Adrenal gland (tissue), 12 donors: ENCODE results near the gene PIK3R1. TPM values are rescaled to one million over a fixed set of nuclear protein-coding genes. Genes with fewer than 3 reads are reported as not detected.

Experiments used
- DNase-seq, 7 donors: peaks; one replicate each; pipeline ENCODE4 v3.0.0-alpha.2; 2019 to 2020
- H3K27ac ChIP-seq, 5 donors: fragments of 200-600 bp; sonication (generic) in 4 of 5; 1 replicate in 3 of 5; 2 replicates in 2 of 5; pipeline versions ENCODE4 v1.5.1 to v1.8.0; 2016 to 2020; ENCODE audit warnings: mild to moderate bottlenecking in 1 of 5
- H3K27me3 ChIP-seq: fragments of 200-600 bp; 2 replicates; pipeline ENCODE4 v1.8.0; 2021
- H3K36me3 ChIP-seq, 2 donors: fragments of 200-600 bp; replicated peaks in 1 of 2; 1 replicate in 1 of 2; 2 replicates in 1 of 2; pipeline versions ENCODE4 v1.5.1 to v1.8.0; 2018 to 2022
- H3K4me1 ChIP-seq, 2 donors: fragments of 200-600 bp; replicated peaks in 1 of 2; 1 replicate in 1 of 2; 2 replicates in 1 of 2; pipeline versions ENCODE4 v1.5.1 to v1.8.0; 2018 to 2021
- H3K4me3 ChIP-seq, 4 donors: fragments of 200-600 bp; sonication (generic) in 3 of 4; one replicate each; pipeline ENCODE4 v1.5.1; 2016 to 2018
- H3K9me3 ChIP-seq, 3 donors: fragments of 200-600 bp; sonication (generic) in 1 of 3; replicated peaks in 1 of 3; 1 replicate in 2 of 3; 2 replicates in 1 of 3; pipeline versions ENCODE4 v1.5.1 to v1.8.0; 2016 to 2021
- CTCF ChIP-seq, 6 experiments: fragments of 450-650 bp in 4 of 6; fragments of 200-600 bp in 2 of 6; sonication (generic) in 1 of 6; IDR thresholded peaks; 1 replicate in 5 of 6; 2 replicates in 1 of 6; pipeline versions ENCODE4 v1.5.1 to v1.8.0; 2016 to 2021; ENCODE audit warnings: antibody characterized with exemption in 6 of 6, mild to moderate bottlenecking in 2 of 6, moderate library complexity in 1 of 6
- POLR2A ChIP-seq, 2 donors: fragments of 450-650 bp; IDR thresholded peaks; one replicate each; pipeline ENCODE4 v1.6.1; 2017; ENCODE audit warnings: antibody characterized with exemption in 2 of 2, mild to moderate bottlenecking in 2 of 2, moderate library complexity in 1 of 2
- WGBS, 4 donors: extraction: QIAGEN DNeasy Blood & Tissue Kit in 2 of 4; methylation state at CpG; one replicate each; pipeline versions ENCODE4 v1.1.5 to v1.1.7; 2013 to 2017; 5-methylcytosine and 5-hydroxymethylcytosine counted together
- intact Hi-C, 2 donors: fragments of 100-400 bp; cut with DNase I; formaldehyde crosslinking; loops; one replicate each; pipeline versions ENCODE4 v1.14.1 to v1.15.0; 2022 to 2023
- polyA plus RNA-seq, 3 donors: library from polyadenylated mRNA; stranded (reverse); fragments of 200-250 nt in 2 of 3; fragments of 350-450 nt in 1 of 3; fragmentation: Illumina TruSeq in 1 of 3; extraction: RNeasy Lipid Tissue Mini Kit (QIAGEN cat#74804) in 1 of 3; gene quantifications; one replicate each; pipeline ENCODE4 v1.2.3, GENCODE V29; 2013 to 2014
- total RNA-seq, 9 donors: library from RNA; depleted of rRNA in 4 of 9; stranded (reverse); fragments of >200 nt in 4 of 9; fragments of 120-200 nt in 1 of 9; fragmentation: NEBNext Ultra II Directional in 1 of 9; extraction: Animal tissue kit (Norgen Biotek cat#: 25700) in 1 of 9; gene quantifications; one replicate each; pipeline versions ENCODE4 v1.1.0 to v1.2.4, GENCODE V29; 2013 to 2023
- donor health status: healthy with polysubstance abuse.
- donor health status: Bipolar disorder and iron deficiency.
- donor health status: DM: yes; HTN: yes; CAD: no.
- donor health status: DM: no; HTN: no; CAD: no.
- donor health status: DM: no; HTN: no; CAD: no.
- donor health status: DM: yes; HTN: yes; CAD: no.

The PIK3R1 gene
- total and polyA plus RNA-seq, 12 donors = 4.9 to 110 (median 48.2) TPM

- TF ChIP-seq CTCF (IDR thresholded peaks at IDR 0.05) = no peak
- TF ChIP-seq POLR2A (IDR thresholded peaks at IDR 0.05) = no peak
- WGBS, 4 donors = 7 to 13% (median 10%) methylated on average over 10 of the region's 10 CpGs
- Histone ChIP-seq H3K36me3 (peaks cover 0 to 15% of the 10 kb centered on the region in 2 donors), H3K9me3 (no peaks in the 10 kb centered on the region), H3K27ac (peak overlapping the region in 4 of 5 donors; percentile 71 to 88 (median 79)), H3K4me1 (peaks cover 14 to 58% of the 10 kb centered on the region in 2 donors), H3K27me3 (no peaks in the 10 kb centered on the region), H3K4me3 (peak overlapping the region in 3 of 4 donors; percentile 19 to 47 (median 31))
- DNase-seq = peak in 5 of 7 donors; percentile 19 to 71 (median 33)
- intact Hi-C loops = loop anchor here (5.0 to 10.0 kb wide), 2 partner anchors 174 to 676 kb away; no protein-coding TSS in a partner anchor
Observed at GRCh38 chr5:68288707-68289134, 73.2 kb downstream of the PIK3R1 start.

- no peak for DNase-seq
- no peak for TF ChIP-seq CTCF (IDR thresholded peaks at IDR 0.05)
- no peak for TF ChIP-seq POLR2A (IDR thresholded peaks at IDR 0.05)
- intact Hi-C loops = loop anchor here (5.0 to 10.0 kb wide), 2 partner anchors 173 to 675 kb away; no protein-coding TSS in a partner anchor
- 58 to 79% (median 71%) methylated on average over 4 of the region's 4 CpGs for WGBS, 4 donors
- Histone ChIP-seq H3K4me3 (peak overlapping the region in 1 of 4 donors; percentile 47), H3K27ac (peak overlapping the region in 1 of 5 donors; percentile 88), H3K27me3 (no peaks in the 10 kb centered on the region), H3K4me1 (peaks cover 14 to 57% of the 10 kb centered on the region in 2 donors), H3K36me3 (peaks cover 0 to 23% of the 10 kb centered on the region in 2 donors), H3K9me3 (no peaks in the 10 kb centered on the region)
Observed at GRCh38 chr5:68289498-68289897, 73.9 kb downstream of the PIK3R1 start.

- peak in 4 of 7 donors; percentile 25 to 78 (median 43) for DNase-seq
- Histone ChIP-seq H3K36me3 (peaks cover 0 to 31% of the 10 kb centered on the region in 2 donors), H3K4me3 (peak overlapping the region in 1 of 4 donors; percentile 47), H3K27me3 (no peaks in the 10 kb centered on the region), H3K9me3 (no peaks in the 10 kb centered on the region), H3K27ac (peak overlapping the region in 1 of 5 donors; percentile 88), H3K4me1 (peaks cover 14 to 57% of the 10 kb centered on the region in 2 donors)
- WGBS, 4 donors = 43 to 72% (median 62%) methylated on average over 4 of the region's 4 CpGs
- TF ChIP-seq POLR2A (IDR thresholded peaks at IDR 0.05) (no peak), CTCF (IDR thresholded peaks at IDR 0.05) (no peak)
- intact Hi-C loops = no loop called here
Observed at GRCh38 chr5:68290260-68290674, 74.7 kb downstream of the PIK3R1 start.

- Histone ChIP-seq H3K4me3 (no peak overlapping the region), H3K27me3 (no peaks in the 10 kb centered on the region), H3K27ac (peak overlapping the region in 1 of 5 donors; percentile 88), H3K9me3 (no peaks in the 10 kb centered on the region), H3K36me3 (peaks cover 0 to 36% of the 10 kb centered on the region in 2 donors), H3K4me1 (peaks cover 14 to 57% of the 10 kb centered on the region in 2 donors)
- intact Hi-C loops = no loop called here
- WGBS, 4 donors = 84 to 90% (median 86%) methylated on average over 3 of the region's 3 CpGs
- DNase-seq = no peak
- TF ChIP-seq POLR2A (IDR thresholded peaks at IDR 0.05) = no peak
- no peak for TF ChIP-seq CTCF (IDR thresholded peaks at IDR 0.05)
Observed at GRCh38 chr5:68290847-68291246, 75.3 kb downstream of the PIK3R1 start.
